Endothelial cell of umbilical vein (primary cell): ENCODE measurements around the gene TPP1. TPM values are rescaled to one million over a fixed set of nuclear protein-coding genes. Genes with fewer than 3 reads are reported as not detected.

ENCODE experiments used
- BruUV-seq: library from RNA; stranded (reverse); fragments of 400-500 nt; replicated peaks from 2 replicates; lab custom pipeline; 2021; lab: Mats Ljungman, UMichigan
- CTCF ChIA-PET: fragments of 300-600, 350-600 bp; sonication (Branson Sonifier 250); formaldehyde crosslinking; loops from one replicate; lab custom pipeline; 2021; ENCODE audit warnings: antibody characterized with exemption, inconsistent platforms; lab: Charles Lee
- POLR2A ChIA-PET: fragments of 300-600, 350-600 bp; sonication (Branson Sonifier 250); formaldehyde crosslinking; loops from one replicate; lab custom pipeline; 2021; ENCODE audit warnings: antibody characterized with exemption, inconsistent platforms; lab: Charles Lee
- DNase-seq: peaks from one replicate; pipeline ENCODE4 v3.0.0-alpha.2; 2011; ENCODE audit warnings: low read depth, low spot score
- FAIRE-seq: peaks from 2 replicates; lab custom pipeline; 2011; peaks lifted over from hg19 to GRCh38; lab: Jason Lieb, UNC
- H2AFZ ChIP-seq: 2 replicates; pipeline ENCODE4 v1.6.0; 2012; ENCODE audit warnings: low read depth, low read length, control low read depth, inconsistent platforms
- H3K27ac ChIP-seq: 2 replicates; pipeline ENCODE4 v1.5.1; 2011; ENCODE audit warnings: low read depth, mild to moderate bottlenecking, control low read depth, low read length, moderate library complexity; ENCODE audit not compliant: insufficient read depth
- H3K27me3 ChIP-seq, 2 experiments: 2 replicates each; pipeline versions ENCODE4 v1.6.0 to v1.6.1; 2011; ENCODE audit warnings: low read length in 2 of 2, mixed read lengths in 1 of 2; ENCODE audit not compliant: control insufficient read depth in 2 of 2, insufficient read depth in 2 of 2
- H3K36me3 ChIP-seq, 2 experiments: 2 replicates in 1 of 2; 3 replicates in 1 of 2; pipeline ENCODE4 v1.5.1; 2011; ENCODE audit warnings: low read length in 2 of 2, mild to moderate bottlenecking in 1 of 2, moderate library complexity in 1 of 2; ENCODE audit not compliant: control insufficient read depth in 2 of 2, insufficient read depth in 2 of 2; ENCODE audit errors: extremely low read depth in 1 of 2
- H3K4me1 ChIP-seq: 3 replicates; pipeline ENCODE4 v1.5.1; 2011; ENCODE audit warnings: mild to moderate bottlenecking, low read length; ENCODE audit not compliant: control insufficient read depth, insufficient read depth; ENCODE audit errors: extremely low read depth
- H3K4me2 ChIP-seq: 2 replicates; pipeline ENCODE4 v1.6.1; 2011; ENCODE audit warnings: low read length, control low read depth, mixed read lengths; ENCODE audit not compliant: insufficient read depth
- H3K4me3 ChIP-seq, 3 experiments: fragments of 200-600 bp in 1 of 3; sonication (generic), shearing (Covaris generic) in 1 of 3; replicated peaks in 1 of 3; 2 replicates each; pipeline ENCODE4 v1.5.1; 2011 to 2016; ENCODE audit warnings: control low read depth in 3 of 3, low read length in 3 of 3, mild to moderate bottlenecking in 2 of 3, inconsistent platforms in 1 of 3, low read depth in 1 of 3, moderate library complexity in 1 of 3; ENCODE audit not compliant: insufficient read depth in 1 of 3
- H3K79me2 ChIP-seq: 2 replicates; pipeline ENCODE4 v1.6.0; 2012; ENCODE audit warnings: low read length, inconsistent platforms; ENCODE audit not compliant: control insufficient read depth, insufficient read depth
- H3K9ac ChIP-seq: replicated peaks from 2 replicates; pipeline ENCODE3; 2011; ENCODE audit warnings: low read length, control low read depth; ENCODE audit not compliant: insufficient read depth; ENCODE audit errors: extremely low read depth
- H3K9me1 ChIP-seq: replicated peaks from 3 replicates; pipeline ENCODE4 v1.6.0; 2011; ENCODE audit warnings: mild to moderate bottlenecking, low read length; ENCODE audit not compliant: control insufficient read depth, insufficient read depth; ENCODE audit errors: extremely low read depth
- H3K9me3 ChIP-seq: replicated peaks from 2 replicates; pipeline ENCODE4 v1.5.1; 2012; ENCODE audit warnings: low read length, inconsistent platforms; ENCODE audit not compliant: control insufficient read depth, insufficient read depth
- H4K20me1 ChIP-seq: replicated peaks from 2 replicates; pipeline ENCODE3; 2011; ENCODE audit warnings: mild to moderate bottlenecking, low read length; ENCODE audit not compliant: control insufficient read depth, insufficient read depth; ENCODE audit errors: extremely low read depth
- CTCF ChIP-seq, 2 donors: IDR thresholded peaks; 1 replicate in 1 of 2; 2 replicates in 1 of 2; pipeline ENCODE4 v1.5.1; 2011; ENCODE audit warnings: low read length in 2 of 2, mild to moderate bottlenecking in 2 of 2, moderate library complexity in 2 of 2, control low read depth in 1 of 2, inconsistent platforms in 1 of 2, low read depth in 1 of 2; ENCODE audit not compliant: insufficient read depth in 1 of 2; ENCODE audit errors: extremely low read depth in 1 of 2
- EZH2 ChIP-seq: IDR thresholded peaks from 2 replicates; pipeline ENCODE4 v1.6.1; 2012; ENCODE audit warnings: borderline replicate concordance, low read depth, mild to moderate bottlenecking, moderate library complexity, low read length, inconsistent platforms; ENCODE audit not compliant: severe bottlenecking
- FOS ChIP-seq: IDR thresholded peaks from 2 replicates; pipeline ENCODE4 v1.6.1; 2011; ENCODE audit warnings: mild to moderate bottlenecking, low read length, moderate library complexity, borderline replicate concordance; ENCODE audit not compliant: insufficient read depth
- GATA2 ChIP-seq: IDR thresholded peaks from 2 replicates; pipeline ENCODE4 v1.7.0; 2011; ENCODE audit warnings: low read depth, mild to moderate bottlenecking, moderate library complexity, mixed read lengths, low read length; ENCODE audit not compliant: insufficient read length, insufficient read depth
- JUN ChIP-seq: IDR thresholded peaks from 2 replicates; pipeline ENCODE4 v1.6.1; 2011; ENCODE audit warnings: borderline replicate concordance, low read depth; ENCODE audit not compliant: insufficient read length, insufficient read depth
- MAX ChIP-seq: IDR thresholded peaks from 2 replicates; pipeline ENCODE4 v1.6.1; 2011; ENCODE audit not compliant: insufficient read depth, insufficient read length
- MYC ChIP-seq: IDR thresholded peaks from one replicate; pipeline ENCODE4 v1.6.1; 2011; ENCODE audit warnings: mild to moderate bottlenecking, low read depth, low read length
- POLR2A ChIP-seq: IDR thresholded peaks from 2 replicates; pipeline ENCODE4 v1.6.1; 2012; ENCODE audit warnings: low read depth, mild to moderate bottlenecking, control low read depth, low read length
- POLR2AphosphoS5 ChIP-seq: IDR thresholded peaks from 2 replicates; pipeline ENCODE4 v1.6.1; 2012; ENCODE audit warnings: low read depth, mild to moderate bottlenecking, control low read depth, low read length, moderate library complexity; ENCODE audit not compliant: insufficient read depth
- dilution Hi-C: fragments of 300-500 bp; cut with MboI; formaldehyde crosslinking; loops from one replicate; pipeline ENCODE4 v1.15.0; 2019; ENCODE audit warnings: low sequenced_read_pairs; ENCODE audit not compliant: extremely low pct_ligation_motif_present
- intact Hi-C: fragments of 100-400 bp; cut with micrococcal nuclease; formaldehyde crosslinking; loops from one replicate; pipeline ENCODE4 v1.10.0; 2022
- polyA plus RNA-seq, 4 experiments: library from polyadenylated mRNA; depleted of rRNA in 3 of 4; stranded (reverse) in 3 of 4; unstranded in 1 of 4; fragments of >200 nt; gene quantifications; 2 replicates each; pipeline versions ENCODE4 v1.2.1 to v1.2.3, GENCODE V29; 2011 to 2012; ENCODE audit warnings: missing spikeins in 1 of 4
- total RNA-seq: library from RNA; stranded (reverse); gene quantifications from 2 replicates; pipeline ENCODE4 v1.2.3, GENCODE V29; 2021

The TPP1 gene
- total and polyA plus RNA-seq, 2 donors (not counting 3 experiments of a cell fraction or from before 2014, with no cell fraction given): 124 to 224 TPM

- Histone ChIP-seq H3K27ac (no peak overlapping the region), H3K4me2 (no peak overlapping the region), H3K4me1 (peaks cover 25% of the 10 kb centered on the region), H4K20me1 (no peaks in the 10 kb centered on the region), H3K9me1 (no peaks in the 10 kb centered on the region), H2AFZ (no peak overlapping the region), H3K9ac (no peak overlapping the region), H3K27me3 (no peaks in the 10 kb centered on the region), H3K4me3 (no peak overlapping the region), H3K9me3 (no peaks in the 10 kb centered on the region), H3K79me2 (no peaks in the 10 kb centered on the region), H3K36me3 (no peaks in the 10 kb centered on the region)
- TF ChIP-seq POLR2AphosphoS5 (no peak), FOS (peak; percentile 25), MAX (no peak)
- no peak for DNase-seq
- BruUV-seq: no TSS peak
- no peak for FAIRE-seq
- intact Hi-C loops (no loop called here), dilution Hi-C loops (no loop called here)
- POLR2A ChIA-PET: no interaction called here
- CTCF ChIA-PET: no interaction called here
Observed at GRCh38 chr11:6572215-6572614, 47.0 kb downstream of the TPP1 start.

- Histone ChIP-seq H4K20me1 (no peaks in the 10 kb centered on the region), H3K4me1 (peaks cover 18% of the 10 kb centered on the region), H3K9me3 (no peaks in the 10 kb centered on the region), H3K4me3 (no peak overlapping the region), H3K27me3 (no peaks in the 10 kb centered on the region), H3K27ac (no peak overlapping the region), H3K9ac (no peak overlapping the region), H3K36me3 (no peaks in the 10 kb centered on the region), H2AFZ (no peak overlapping the region), H3K79me2 (no peaks in the 10 kb centered on the region), H3K4me2 (no peak overlapping the region), H3K9me1 (no peaks in the 10 kb centered on the region)
- BruUV-seq: no TSS peak
- TF ChIP-seq POLR2A: no peak
- TF ChIP-seq POLR2AphosphoS5: no peak
- no peak for TF ChIP-seq EZH2
- TF ChIP-seq MAX: no peak
- TF ChIP-seq MYC: no peak
- TF ChIP-seq FOS: no peak
- no peak for TF ChIP-seq JUN
- no peak for TF ChIP-seq GATA2
- TF ChIP-seq CTCF (IDR thresholded peaks at IDR 0.05; ENCODE audit: extremely low read depth in 1 of 2, insufficient read depth in 1 of 2, low read depth in 1 of 2, low read length in 2 of 2): no peak
- FAIRE-seq: no peak
- no peak for DNase-seq
- dilution Hi-C loops: no loop called here
- ChIA-PET CTCF (interaction anchor here (0.9 to 1.4 kb wide), 2 partner anchors 10 to 40 kb away, joined by 3 to 5 read pairs; no protein-coding TSS in a partner anchor), POLR2A (no interaction called here)
- intact Hi-C loops: no loop called here
Observed at GRCh38 chr11:6571434-6572008, 47.7 kb downstream of the TPP1 start.
